Peyer's patch (tissue), 4 donors: ENCODE measurements around the gene MACROD2.

Experiments
- POLR2A ChIP-seq, 2 donors: fragments of 450-650 bp; IDR thresholded peaks; one replicate each; pipeline ENCODE4 v1.5.1; 2017; ENCODE audit warnings: antibody characterized with exemption in 2 of 2, mild to moderate bottlenecking in 2 of 2, moderate library complexity in 2 of 2
- TF ChIP-seq, protein P1 (sequence below), 6 experiments: fragments of 450-650 bp in 4 of 6; fragments of 200-600 bp in 2 of 6; sonication (generic) in 1 of 6; IDR thresholded peaks; one replicate each; pipeline ENCODE4 v1.5.1; 2017 to 2019; ENCODE audit warnings: antibody characterized with exemption in 6 of 6, mild to moderate bottlenecking in 3 of 6, moderate library complexity in 1 of 6

DNA sequence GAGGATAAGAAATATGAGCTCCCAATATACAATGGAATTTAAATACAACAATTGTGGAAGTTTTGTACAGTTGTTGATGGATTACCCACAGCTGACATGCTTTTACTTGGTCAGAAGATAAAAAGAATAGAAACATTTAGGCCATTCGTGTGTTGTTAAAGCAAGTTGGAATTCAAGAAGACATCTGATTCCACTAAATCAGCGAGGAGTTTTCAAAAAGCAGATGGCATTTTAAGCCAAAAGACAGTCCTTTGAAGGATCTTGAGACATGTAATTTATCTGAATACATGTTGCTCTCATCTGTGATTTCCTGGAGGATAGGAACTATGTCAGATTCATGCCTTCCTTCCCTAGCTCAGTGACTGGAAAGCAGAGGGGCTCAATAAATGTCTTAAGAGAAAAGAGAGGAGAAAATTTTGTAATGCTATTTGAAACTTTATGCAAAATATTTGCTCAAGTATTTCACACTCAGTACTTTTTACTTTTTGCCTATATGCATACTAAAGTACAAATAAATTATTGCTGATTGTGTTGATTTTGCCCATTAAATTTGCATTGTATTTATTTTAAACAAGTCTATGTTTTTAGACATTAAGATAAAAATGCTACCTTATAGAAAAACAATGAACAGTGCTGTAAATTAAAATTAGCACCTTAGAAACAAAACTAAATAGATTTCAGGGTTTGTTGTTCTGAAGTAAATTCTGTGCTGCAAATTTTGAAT is 1075.9 kb downstream of the MACROD2 start:
- TF ChIP-seq, protein P1, sequence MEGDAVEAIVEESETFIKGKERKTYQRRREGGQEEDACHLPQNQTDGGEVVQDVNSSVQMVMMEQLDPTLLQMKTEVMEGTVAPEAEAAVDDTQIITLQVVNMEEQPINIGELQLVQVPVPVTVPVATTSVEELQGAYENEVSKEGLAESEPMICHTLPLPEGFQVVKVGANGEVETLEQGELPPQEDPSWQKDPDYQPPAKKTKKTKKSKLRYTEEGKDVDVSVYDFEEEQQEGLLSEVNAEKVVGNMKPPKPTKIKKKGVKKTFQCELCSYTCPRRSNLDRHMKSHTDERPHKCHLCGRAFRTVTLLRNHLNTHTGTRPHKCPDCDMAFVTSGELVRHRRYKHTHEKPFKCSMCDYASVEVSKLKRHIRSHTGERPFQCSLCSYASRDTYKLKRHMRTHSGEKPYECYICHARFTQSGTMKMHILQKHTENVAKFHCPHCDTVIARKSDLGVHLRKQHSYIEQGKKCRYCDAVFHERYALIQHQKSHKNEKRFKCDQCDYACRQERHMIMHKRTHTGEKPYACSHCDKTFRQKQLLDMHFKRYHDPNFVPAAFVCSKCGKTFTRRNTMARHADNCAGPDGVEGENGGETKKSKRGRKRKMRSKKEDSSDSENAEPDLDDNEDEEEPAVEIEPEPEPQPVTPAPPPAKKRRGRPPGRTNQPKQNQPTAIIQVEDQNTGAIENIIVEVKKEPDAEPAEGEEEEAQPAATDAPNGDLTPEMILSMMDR (IDR thresholded peaks at IDR 0.05), result no peak
- TF ChIP-seq POLR2A (IDR thresholded peaks at IDR 0.05), result no peak
